Natural killer cell (primary cell): ENCODE results near the gene DGKA. TPM values are rescaled to one million over a fixed set of nuclear protein-coding genes. Genes with fewer than 3 reads are reported as not detected.
A peak's percentile ranks its signal among the peaks of the same experiment; 100 is the strongest.

Source experiments
- ATAC-seq, 3 donors: fragments of 150-1000 bp in 2 of 3; fragments of 200-7000 bp in 1 of 3; cut with Tn5 transposase; 1 replicate in 1 of 3; 2 replicates in 2 of 3; pipeline ENCODE4 v1.10.0; 2021; ENCODE audit warnings: mild to moderate bottlenecking in 2 of 3, moderate library complexity in 2 of 3
- DNase-seq, 2 donors: peaks; one replicate each; pipeline versions ENCODE4 v3.0.0 to v3.0.0-alpha.2; 2013 to 2021; ENCODE audit warnings: mixed read lengths in 1 of 2
- H3K27ac ChIP-seq: one replicate; pipeline ENCODE4 v1.5.1; 2013; ENCODE audit warnings: mild to moderate bottlenecking, low read length
- H3K27me3 ChIP-seq: one replicate; pipeline ENCODE4 v1.6.1; 2013; ENCODE audit warnings: low read length; ENCODE audit not compliant: control insufficient read depth, insufficient read depth
- H3K36me3 ChIP-seq: one replicate; pipeline ENCODE4 v1.6.1; 2013; ENCODE audit warnings: low read length; ENCODE audit not compliant: control insufficient read depth, insufficient read depth
- H3K4me1 ChIP-seq: one replicate; pipeline ENCODE4 v1.6.1; 2013; ENCODE audit warnings: low read length; ENCODE audit not compliant: control insufficient read depth, insufficient read depth
- H3K4me3 ChIP-seq: one replicate; pipeline ENCODE4 v1.5.1; 2013; ENCODE audit warnings: low read length
- H3K9me3 ChIP-seq: one replicate; pipeline ENCODE4 v1.6.1; 2013; ENCODE audit warnings: low read length; ENCODE audit not compliant: control insufficient read depth, insufficient read depth
- H3K27ac Mint-ChIP-seq, 2 donors: one replicate each; pipeline ENCODE4 v1.8.0; 2022; ENCODE audit warnings: mild to moderate bottlenecking in 2 of 2, mixed read lengths in 2 of 2, moderate library complexity in 1 of 2
- H3K27me3 Mint-ChIP-seq, 2 donors: one replicate each; pipeline ENCODE4 v1.8.0; 2022; ENCODE audit warnings: low read depth in 2 of 2, mixed read lengths in 2 of 2
- H3K36me3 Mint-ChIP-seq: one replicate; pipeline ENCODE4 v1.8.0; 2022; ENCODE audit warnings: mixed read lengths
- H3K4me1 Mint-ChIP-seq, 2 donors: one replicate each; pipeline ENCODE4 v1.8.0; 2022; ENCODE audit warnings: mixed read lengths in 2 of 2
- H3K4me3 Mint-ChIP-seq: one replicate; pipeline ENCODE4 v1.8.0; 2022; ENCODE audit warnings: mild to moderate bottlenecking, moderate library complexity, mixed read lengths
- H3K9me3 Mint-ChIP-seq, 2 donors: one replicate each; pipeline ENCODE4 v1.8.0; 2022; ENCODE audit warnings: mixed read lengths in 2 of 2
- WGBS: methylation state at CpG from one replicate; pipeline ENCODE4 v1.1.7; 2013; ENCODE audit warnings: missing lambda C conversion rate; ENCODE audit not compliant: insufficient coverage; 5-methylcytosine and 5-hydroxymethylcytosine counted together
- intact Hi-C: fragments of 100-400 bp; cut with micrococcal nuclease; formaldehyde crosslinking; loops from one replicate; pipeline ENCODE4 v1.14.2; 2022
- total RNA-seq, 4 donors: library from RNA; stranded (reverse); fragments of 120-200 nt in 1 of 4; gene quantifications; one replicate each; pipeline versions ENCODE4 v1.2.3 to v1.2.4, GENCODE V29; 2013 to 2022
- TF ChIP-seq, protein P1 (sequence below): fragments of 200-600 bp; IDR thresholded peaks from one replicate; pipeline ENCODE4 v1.8.0; 2022; ENCODE audit warnings: antibody characterized with exemption

Gene DGKA
- total RNA-seq, 3 donors from 2014 or later (not counting 1 experiment from before 2014, with no cell fraction given): 137 to 145 (median 142) TPM

DNA sequence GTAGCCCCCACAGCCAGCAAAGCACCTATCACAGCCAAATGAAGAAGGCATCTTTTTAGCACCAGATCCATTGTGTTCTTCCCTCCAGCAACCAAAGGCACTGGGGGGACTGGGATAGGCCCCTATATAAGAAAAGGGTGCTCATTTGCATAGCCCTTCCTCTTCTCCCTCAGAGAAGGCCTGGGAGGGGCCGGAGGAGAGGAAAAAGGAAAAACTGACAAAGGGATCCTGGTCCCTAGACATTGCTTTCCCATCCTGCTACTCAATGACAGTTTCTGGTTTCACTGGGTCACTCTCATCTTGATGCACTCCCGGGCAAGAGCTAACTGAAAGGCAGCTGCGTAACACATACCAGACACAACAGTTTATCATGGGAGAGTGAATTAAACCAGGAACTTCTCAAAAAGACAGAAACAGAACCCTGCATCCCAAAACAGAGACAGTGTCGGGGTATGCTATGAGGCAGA, 35.0 kb downstream of the DGKA start, which contains the start of gene PMEL:
PMEL (minus strand) TSS at position 102 of the 467 bp plus-strand sequence; CDS start at position 71, 31 bp downstream.
- intact Hi-C loops: no loop called here
- H3K27me3 Mint-ChIP-seq: peaks cover 0 to 3% of the 10 kb centered on the region in 2 donors
- no peaks in the 10 kb centered on the region for H3K36me3 Mint-ChIP-seq
- TF ChIP-seq, protein P1, sequence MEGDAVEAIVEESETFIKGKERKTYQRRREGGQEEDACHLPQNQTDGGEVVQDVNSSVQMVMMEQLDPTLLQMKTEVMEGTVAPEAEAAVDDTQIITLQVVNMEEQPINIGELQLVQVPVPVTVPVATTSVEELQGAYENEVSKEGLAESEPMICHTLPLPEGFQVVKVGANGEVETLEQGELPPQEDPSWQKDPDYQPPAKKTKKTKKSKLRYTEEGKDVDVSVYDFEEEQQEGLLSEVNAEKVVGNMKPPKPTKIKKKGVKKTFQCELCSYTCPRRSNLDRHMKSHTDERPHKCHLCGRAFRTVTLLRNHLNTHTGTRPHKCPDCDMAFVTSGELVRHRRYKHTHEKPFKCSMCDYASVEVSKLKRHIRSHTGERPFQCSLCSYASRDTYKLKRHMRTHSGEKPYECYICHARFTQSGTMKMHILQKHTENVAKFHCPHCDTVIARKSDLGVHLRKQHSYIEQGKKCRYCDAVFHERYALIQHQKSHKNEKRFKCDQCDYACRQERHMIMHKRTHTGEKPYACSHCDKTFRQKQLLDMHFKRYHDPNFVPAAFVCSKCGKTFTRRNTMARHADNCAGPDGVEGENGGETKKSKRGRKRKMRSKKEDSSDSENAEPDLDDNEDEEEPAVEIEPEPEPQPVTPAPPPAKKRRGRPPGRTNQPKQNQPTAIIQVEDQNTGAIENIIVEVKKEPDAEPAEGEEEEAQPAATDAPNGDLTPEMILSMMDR: no peak
- H3K4me3 Mint-ChIP-seq: peak within 1 kb of the TSS; percentile 93
- Histone ChIP-seq H3K4me1 (peaks cover 20% of the 10 kb centered on the region), H3K36me3 (no peaks in the 10 kb centered on the region), H3K9me3 (no peaks in the 10 kb centered on the region), H3K27me3 (no peaks in the 10 kb centered on the region), H3K4me3 (peak within 1 kb of the TSS; percentile 94), H3K27ac (peak within 1 kb of the TSS; percentile 59)
- H3K9me3 Mint-ChIP-seq: no peaks in the 10 kb centered on the region
- H3K4me1 Mint-ChIP-seq: peaks cover 26 to 31% of the 10 kb centered on the region in 2 donors
- no peak for DNase-seq
- WGBS: 30% methylated on average over 4 of the region's 4 CpGs
- ATAC-seq: no peak
- peak within 1 kb of the TSS; percentile 83 to 92 for H3K27ac Mint-ChIP-seq

DNA sequence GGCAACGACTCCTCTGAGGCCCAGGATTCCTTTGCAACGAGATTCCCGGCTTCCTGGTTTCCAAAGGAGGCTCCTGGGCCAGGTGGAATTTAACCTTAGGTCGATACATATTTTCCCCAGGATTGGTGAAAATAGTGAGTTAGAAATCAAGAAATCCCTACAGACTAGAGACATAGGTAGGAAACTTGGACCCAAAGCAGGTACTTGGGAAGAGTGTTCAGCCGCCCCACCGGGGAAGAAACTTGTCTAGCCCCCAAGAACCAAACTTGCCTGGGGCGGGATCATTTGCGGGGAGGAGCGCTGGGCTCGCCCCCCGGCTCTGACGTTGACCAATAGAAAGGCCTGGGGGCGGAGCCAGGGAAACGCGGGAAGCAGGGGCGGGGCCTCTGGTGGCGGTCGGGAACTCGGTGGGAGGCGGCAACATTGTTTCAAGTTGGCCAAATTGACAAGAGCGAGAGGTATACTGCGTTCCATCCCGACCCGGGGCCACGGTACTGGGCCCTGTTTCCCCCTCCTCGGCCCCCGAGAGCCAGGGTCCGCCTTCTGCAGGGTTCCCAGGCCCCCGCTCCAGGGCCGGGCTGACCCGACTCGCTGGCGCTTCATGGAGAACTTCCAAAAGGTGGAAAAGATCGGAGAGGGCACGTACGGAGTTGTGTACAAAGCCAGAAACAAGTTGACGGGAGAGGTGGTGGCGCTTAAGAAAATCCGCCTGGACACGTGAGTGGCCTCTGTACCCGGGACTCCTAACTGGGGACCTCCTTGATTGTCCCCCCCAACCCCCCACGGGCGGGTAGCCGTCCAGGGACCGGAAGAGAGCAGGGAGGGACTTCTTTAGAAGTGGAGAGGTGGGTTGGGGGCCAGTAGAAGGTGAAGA, 35.7 kb downstream of the DGKA start, which contains the start of gene CDK2:
CDK2 (plus strand) TSS at position 423 of the 874 bp plus-strand sequence; CDS start at position 602, 179 bp downstream.
- TF ChIP-seq, protein P1: no peak
- ATAC-seq: peak; percentile 95 to 99 (median 99)
- no peaks in the 10 kb centered on the region for H3K9me3 Mint-ChIP-seq
- Histone ChIP-seq H3K4me3 (peak within 1 kb of the TSS; percentile 94), H3K36me3 (no peaks in the 10 kb centered on the region), H3K9me3 (no peaks in the 10 kb centered on the region), H3K27ac (peak within 1 kb of the TSS; percentile 59), H3K4me1 (peaks cover 20% of the 10 kb centered on the region), H3K27me3 (no peaks in the 10 kb centered on the region)
- H3K4me1 Mint-ChIP-seq: peaks cover 26 to 31% of the 10 kb centered on the region in 2 donors
- H3K27me3 Mint-ChIP-seq: peaks cover 0 to 3% of the 10 kb centered on the region in 2 donors
- WGBS: under 1% methylated on average over 41 of the region's 45 CpGs
- H3K27ac Mint-ChIP-seq: peak within 1 kb of the TSS; percentile 83 to 92
- DNase-seq: peak; percentile 85 to 92
- peak within 1 kb of the TSS; percentile 93 for H3K4me3 Mint-ChIP-seq
- no peaks in the 10 kb centered on the region for H3K36me3 Mint-ChIP-seq
- intact Hi-C loops: no loop called here

DNA sequence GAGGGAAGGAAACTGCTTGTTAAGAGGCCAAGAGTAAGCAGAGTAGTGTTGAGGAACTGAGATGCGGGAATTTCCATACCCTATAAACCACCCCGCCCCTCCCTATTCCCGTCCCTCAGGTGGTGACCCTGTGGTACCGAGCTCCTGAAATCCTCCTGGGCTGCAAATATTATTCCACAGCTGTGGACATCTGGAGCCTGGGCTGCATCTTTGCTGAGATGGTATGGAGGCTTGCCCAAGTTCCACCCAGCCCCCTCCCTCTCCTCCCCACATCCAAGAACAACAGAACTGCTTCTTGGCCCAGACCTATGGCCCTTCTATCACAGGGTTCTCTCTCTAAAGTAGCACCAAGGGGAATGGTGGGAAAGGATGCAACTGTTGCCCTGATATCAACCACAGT, 38.4 kb downstream of the DGKA start:
- H3K4me3 ChIP-seq: no peak overlapping the region
- Mint-ChIP-seq H3K9me3 (no peaks in the 10 kb centered on the region), H3K27ac (no peak overlapping the region), H3K4me1 (peaks cover 26 to 31% of the 10 kb centered on the region in 2 donors), H3K4me3 (no peak overlapping the region), H3K27me3 (no peaks in the 10 kb centered on the region), H3K36me3 (no peaks in the 10 kb centered on the region)
- H3K36me3 ChIP-seq: no peaks in the 10 kb centered on the region
- no peaks in the 10 kb centered on the region for H3K9me3 ChIP-seq
- H3K27me3 ChIP-seq: no peaks in the 10 kb centered on the region
- DNase-seq (no peak), ATAC-seq (no peak)
- peaks cover 29% of the 10 kb centered on the region for H3K4me1 ChIP-seq
- intact Hi-C loops: no loop called here
- 98% methylated on average over 4 of the region's 4 CpGs for WGBS
- TF ChIP-seq, protein P1: no peak
- no peak overlapping the region for H3K27ac ChIP-seq
